ENCODE measurements around the gene ATG3. TPM values are rescaled to one million over a fixed set of nuclear protein-coding genes. Genes with fewer than 3 reads are reported as not detected.

Gene ATG3
- total RNA-seq, result 72.4 and 85.4 TPM in 2 replicates

DNA sequence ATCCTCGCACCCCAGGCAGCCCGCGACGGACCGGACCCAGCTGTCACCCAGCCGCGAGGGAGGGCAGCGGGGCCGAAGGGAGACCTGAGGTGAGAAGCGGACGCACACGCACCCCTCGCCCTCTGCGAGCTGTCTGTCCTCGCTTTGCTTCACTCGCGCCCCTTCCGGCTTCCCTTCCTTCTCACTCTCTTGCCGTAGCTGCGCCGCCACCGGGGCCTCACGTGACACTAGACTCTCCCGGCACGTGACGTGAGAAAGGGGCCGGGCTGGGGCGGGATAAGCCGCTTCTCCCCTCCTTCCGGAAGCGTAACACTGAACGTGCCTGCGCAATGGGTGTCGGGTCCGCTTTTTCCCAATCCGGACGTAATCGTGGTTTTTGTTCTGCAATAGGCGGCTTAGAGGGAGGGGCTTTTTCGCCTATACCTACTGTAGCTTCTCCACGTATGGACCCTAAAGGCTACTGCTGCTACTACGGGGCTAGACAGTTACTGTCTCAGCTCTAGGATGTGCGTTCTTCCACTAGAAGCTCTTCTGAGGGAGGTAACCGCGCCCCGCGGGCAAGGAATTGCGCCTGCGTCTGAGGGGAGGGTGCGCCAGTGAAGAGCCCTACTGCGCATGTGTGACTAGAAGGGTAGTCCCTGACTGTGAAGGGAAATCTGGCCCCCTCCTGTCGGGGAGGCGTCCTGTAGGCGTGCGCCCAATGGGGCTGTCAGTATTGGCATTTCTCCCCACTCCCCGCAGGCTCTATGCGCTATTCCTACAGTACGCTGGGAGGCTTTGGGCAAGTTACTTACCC, at the start of gene ATG3, which contains the start of gene SLC35A5:
Gene ATG3 (minus strand): TSS at position 229 of the 796 bp plus-strand sequence. CDS start 434 bp downstream, outside the sequence.
Gene SLC35A5 (plus strand): TSS at position 312 of the 796 bp plus-strand sequence. CDS start 1,359 bp downstream, outside the sequence.

DNA sequence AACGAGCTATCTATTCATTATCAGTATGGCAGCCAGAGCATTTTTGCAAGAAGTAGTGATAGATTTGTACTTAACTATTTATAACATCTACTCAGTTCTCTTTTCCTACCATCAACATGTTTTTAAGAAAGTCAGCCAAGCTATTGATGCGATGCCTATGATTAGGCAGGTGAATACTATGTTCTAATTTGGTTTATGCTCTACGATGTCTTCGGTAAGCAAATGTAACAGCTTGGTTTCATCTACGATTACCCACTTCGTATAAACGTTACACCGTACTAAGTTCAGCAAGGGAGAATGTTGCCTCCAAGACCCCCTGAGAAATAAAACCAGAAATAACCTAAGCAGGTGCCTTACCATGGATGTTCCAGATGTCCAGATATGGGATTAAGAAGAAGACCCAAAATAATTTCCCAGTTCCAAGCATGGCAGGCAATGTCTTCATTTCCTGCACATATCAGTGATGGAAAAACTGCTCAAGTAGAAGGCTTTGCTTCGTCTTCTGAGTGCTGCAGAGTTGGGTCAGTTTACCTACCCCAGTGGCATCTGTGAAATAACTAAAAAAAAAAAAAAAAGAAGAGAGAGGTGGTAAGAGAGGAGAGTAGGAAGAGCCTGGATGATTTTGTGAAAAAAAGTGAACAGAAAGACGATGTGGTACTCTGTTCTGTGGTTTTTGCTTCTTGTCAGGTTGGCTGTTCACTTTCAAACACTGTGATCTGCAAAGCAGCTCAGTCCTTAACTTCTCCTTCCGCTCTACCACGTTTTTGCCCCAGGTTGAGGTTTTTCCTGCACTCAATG, 62.6 kb downstream of the ATG3 start, which contains the start of gene BTLA:
Gene BTLA (minus strand): TSS at position 559 of the 798 bp plus-strand sequence. CDS start 114 bp downstream, at position 445.

Other genes with a start within 250 kb of the ATG3 start
- gene CD200, start 228.8 kb downstream of the ATG3 start, total RNA-seq, result 8.7 and 8.9 TPM in 2 replicates
- not detected in 2 replicates for gene BTLA, start 62.5 kb downstream of the ATG3 start, total RNA-seq
- gene SLC35A5, start 83 bp upstream of the ATG3 start, total RNA-seq, result 20.2 and 38.3 TPM in 2 replicates
- gene CCDC80, start 79.2 kb upstream of the ATG3 start, total RNA-seq, result 316 and 318 TPM in 2 replicates